IPS-18c (cell line): ENCODE measurements around the gene FOXP2.
"Not testable (repeated sequence)": the region's sequence is repeated elsewhere in the genome, so short reads cannot be mapped to it uniquely, and the experiment has no call there.

ENCODE experiments used
- H3K4me3 ChIP-seq: 2 replicates; pipeline ENCODE4 v1.7.0; 2013; ENCODE audit warnings: low read depth, mild to moderate bottlenecking, low read length, moderate library complexity; ENCODE audit not compliant: insufficient read depth
- H3K9me3 ChIP-seq: one replicate; pipeline ENCODE4 v1.6.1; 2013; ENCODE audit warnings: mild to moderate bottlenecking, low read length, moderate library complexity; ENCODE audit not compliant: control insufficient read depth, insufficient read depth

The FOXP2 gene

DNA sequence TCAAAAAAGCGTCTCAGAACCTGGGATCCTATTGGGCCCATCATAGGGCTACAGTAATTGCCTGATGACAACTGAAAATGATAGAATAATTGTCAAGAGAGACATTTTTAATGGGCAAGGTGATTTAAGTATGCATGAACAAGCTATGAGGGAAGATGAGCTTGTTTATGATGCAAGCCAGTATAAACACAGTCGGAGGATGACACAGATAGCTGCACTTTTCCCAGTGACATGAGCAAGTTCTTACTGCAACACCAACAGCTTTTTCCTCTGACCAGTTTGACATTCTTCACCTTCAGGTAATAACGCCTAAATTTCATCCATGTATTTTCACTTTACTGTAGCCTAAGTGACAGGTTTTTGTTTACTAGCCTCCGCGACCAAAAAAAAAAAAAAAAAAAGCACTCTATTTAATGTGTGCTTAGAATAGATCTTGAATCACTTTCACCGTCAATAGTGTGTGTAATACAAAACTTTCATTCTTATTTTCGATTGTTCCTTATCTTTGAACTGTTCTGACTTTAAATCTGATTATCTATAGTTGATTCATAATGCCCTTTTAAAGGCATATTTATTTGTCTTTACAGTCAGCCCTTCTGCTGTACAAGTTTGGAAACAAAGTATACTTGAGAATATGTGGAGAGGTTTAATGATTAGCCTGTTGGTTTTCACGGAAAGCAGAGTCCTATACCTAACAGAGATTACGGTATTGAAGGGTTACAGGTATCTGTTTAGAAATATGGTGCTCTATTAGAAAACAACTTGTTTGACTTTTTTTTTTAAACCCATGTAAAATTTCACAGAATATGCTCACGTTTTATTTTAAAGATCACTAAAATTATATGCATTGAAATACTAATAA, 1.7 kb downstream of the FOXP2 start:
- H3K9me3 ChIP-seq = no peaks in the 10 kb centered on the region
- H3K4me3 ChIP-seq = no peak overlapping the region

- Histone ChIP-seq H3K4me3 (no peak overlapping the region), H3K9me3 (no peaks in the 10 kb centered on the region)
Observed at GRCh38 chr7:114417290-114417689, 2.7 kb downstream of the FOXP2 start.

GRCh38 chr7:114418117-114418516, 3.5 kb downstream of the FOXP2 start:
- H3K9me3 ChIP-seq = no peaks in the 10 kb centered on the region
- H3K4me3 ChIP-seq = no peak overlapping the region

- no peak overlapping the region for H3K4me3 ChIP-seq
- H3K9me3 ChIP-seq = no peaks in the 10 kb centered on the region
Observed at GRCh38 chr7:114419441-114420272, 5.0 kb downstream of the FOXP2 start.

DNA sequence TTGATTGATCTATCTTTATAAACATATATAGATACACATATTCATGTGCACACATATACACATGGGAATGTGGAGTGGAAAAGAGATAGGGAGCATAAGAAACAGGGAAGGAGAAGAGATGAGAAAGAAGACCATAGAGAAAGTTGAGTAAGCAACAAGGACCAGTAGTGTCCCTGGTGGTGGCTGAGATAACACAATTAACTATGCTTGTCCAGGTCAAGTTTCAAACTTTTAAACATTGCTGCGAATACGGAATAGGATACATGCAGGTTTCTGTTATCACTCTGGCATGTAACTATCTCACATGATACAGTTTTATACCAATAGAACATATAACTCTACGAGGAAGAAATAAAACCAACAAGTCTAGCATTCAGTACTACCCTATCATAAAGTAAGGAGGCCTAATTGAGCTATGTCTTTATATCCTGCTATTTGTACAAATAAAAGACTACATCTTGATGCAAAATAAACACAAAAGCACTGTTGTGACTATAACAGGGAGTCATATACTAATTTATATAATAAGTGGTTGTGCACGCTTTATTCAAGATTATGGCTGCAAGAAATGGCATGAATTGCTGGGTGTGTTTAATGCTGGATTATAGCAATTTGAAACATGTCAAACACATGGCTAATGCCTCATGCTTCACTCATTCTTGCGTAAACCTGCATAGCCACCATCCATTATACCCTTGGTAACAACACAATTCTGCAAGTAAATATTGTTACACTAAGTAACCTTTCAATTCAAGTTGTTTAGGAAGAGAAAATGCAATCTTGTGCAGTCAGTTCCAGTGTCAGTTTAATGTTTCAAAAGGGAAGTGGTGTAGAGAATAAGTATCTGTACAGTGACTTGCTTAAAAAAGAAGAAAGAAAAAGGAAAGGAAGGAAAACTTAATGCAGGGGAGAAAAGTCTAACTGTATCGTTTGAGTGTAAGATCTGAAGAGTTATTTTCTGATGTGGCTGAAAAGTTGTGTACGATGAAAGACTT, 8.2 kb downstream of the FOXP2 start:
- H3K9me3 ChIP-seq = no peaks in the 10 kb centered on the region
- H3K4me3 ChIP-seq = no peak overlapping the region

DNA sequence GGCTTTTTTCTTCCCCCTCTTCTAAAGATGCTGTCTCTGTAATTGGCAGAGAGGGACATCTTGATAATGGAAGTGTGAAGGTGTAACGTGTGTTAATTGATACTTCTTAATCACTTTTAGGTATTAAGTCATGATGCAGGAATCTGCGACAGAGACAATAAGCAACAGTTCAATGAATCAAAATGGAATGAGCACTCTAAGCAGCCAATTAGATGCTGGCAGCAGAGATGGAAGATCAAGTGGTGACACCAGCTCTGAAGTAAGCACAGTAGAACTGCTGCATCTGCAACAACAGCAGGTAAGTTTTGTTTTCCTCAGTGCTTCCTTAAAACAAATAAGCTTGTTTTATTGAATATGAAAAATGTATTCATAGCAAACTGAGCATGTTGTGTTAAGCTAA, 11.8 kb downstream of the FOXP2 start:
- H3K9me3 ChIP-seq = no peaks in the 10 kb centered on the region

GRCh38 chr7:114426824-114427223, 12.2 kb downstream of the FOXP2 start:
- Histone ChIP-seq H3K4me3 (no peak overlapping the region), H3K9me3 (no peaks in the 10 kb centered on the region)

More for the DNA sequence above, 11.8 kb downstream of the FOXP2 start:
- H3K4me3 ChIP-seq = no peak overlapping the region

- Histone ChIP-seq H3K4me3 (no peak overlapping the region), H3K9me3 (no peaks in the 10 kb centered on the region)
Observed at GRCh38 chr7:114428211-114428610, 13.6 kb downstream of the FOXP2 start.

DNA sequence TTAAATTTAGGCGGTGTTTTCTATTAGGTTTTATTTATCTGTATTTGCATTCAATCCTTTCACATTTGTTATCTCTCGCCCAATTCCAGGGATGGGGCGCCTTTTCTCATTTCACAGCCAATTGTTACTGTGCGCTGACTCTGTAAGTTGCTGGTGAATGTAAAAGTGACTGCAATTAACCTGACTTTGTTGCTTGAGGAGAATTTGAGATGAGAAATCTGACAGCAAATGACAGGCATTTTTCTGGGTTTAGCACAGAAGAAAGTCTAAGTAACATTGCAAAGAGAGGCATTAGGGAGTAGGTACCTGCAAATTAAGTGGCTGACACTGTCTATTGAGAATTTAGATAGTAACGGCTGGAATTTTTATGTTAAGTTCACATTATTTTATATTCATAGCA, 16.6 kb downstream of the FOXP2 start:
- no peak overlapping the region for H3K4me3 ChIP-seq
- no peaks in the 10 kb centered on the region for H3K9me3 ChIP-seq

DNA sequence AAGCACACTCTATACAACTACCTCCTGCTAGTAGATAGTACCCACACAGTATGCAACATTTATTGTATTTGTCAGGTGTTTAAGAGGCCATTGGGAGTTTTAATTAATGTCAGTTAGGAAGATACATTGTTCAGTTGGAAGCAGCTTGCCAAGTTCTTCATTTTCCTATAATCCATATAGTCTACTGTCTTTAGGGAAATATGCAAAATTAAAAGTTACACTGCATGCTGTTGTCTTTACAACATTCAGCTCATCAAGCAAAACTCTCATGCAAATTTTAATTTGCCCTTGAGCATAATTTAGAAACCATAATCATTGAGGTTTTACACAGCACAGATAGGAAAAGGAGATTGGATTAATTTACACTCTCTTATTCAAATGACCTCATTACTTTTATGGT, 17.4 kb downstream of the FOXP2 start:
- no peaks in the 10 kb centered on the region for H3K9me3 ChIP-seq
- no peak overlapping the region for H3K4me3 ChIP-seq

DNA sequence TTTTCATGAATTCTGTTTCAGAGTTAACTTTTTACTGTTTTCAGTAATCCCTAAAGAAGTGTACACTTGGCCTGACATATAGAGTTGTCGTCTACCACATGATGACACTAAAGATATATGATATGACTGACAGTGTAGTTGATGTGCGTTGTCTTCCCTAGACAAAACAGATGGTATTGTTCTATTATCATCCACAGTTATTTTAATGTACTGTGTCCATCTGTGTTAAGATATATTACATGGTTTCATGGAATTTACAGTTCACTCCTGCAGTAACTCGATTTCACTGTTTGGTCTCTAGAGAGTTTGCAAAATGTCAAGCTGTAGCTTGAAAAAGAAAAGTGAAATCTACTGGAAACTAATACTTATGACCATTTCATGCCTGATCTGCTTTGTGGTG, 18.1 kb downstream of the FOXP2 start:
- no peak overlapping the region for H3K4me3 ChIP-seq
- no peaks in the 10 kb centered on the region for H3K9me3 ChIP-seq

GRCh38 chr7:114439581-114439980, 25.0 kb downstream of the FOXP2 start:
- H3K9me3 ChIP-seq = no peaks in the 10 kb centered on the region

DNA sequence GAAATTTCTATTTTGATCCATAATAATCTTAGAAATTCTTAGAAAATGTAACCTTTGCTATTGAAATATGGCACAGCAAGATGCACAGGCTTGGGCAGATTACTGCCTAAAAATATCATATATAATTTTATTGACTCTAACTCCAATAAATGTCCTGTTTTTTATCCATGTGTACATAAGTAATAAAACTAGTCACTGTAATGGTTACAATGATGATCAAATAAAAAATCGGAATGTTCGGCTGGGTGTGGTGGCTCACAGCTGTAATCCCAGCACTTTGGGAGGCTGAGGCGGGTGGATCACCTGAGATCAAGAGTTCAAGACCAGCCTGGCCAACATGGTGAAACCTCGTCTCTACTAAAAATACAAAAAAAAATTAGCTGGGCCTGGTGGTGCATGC, 26.3 kb downstream of the FOXP2 start:
- not testable (repeated sequence) for H3K4me3 ChIP-seq, H3K9me3 ChIP-seq

More at GRCh38 chr7:114439581-114439980, 25.0 kb downstream of the FOXP2 start:
- no peak overlapping the region for H3K4me3 ChIP-seq

- no peak overlapping the region for H3K4me3 ChIP-seq
- no peaks in the 10 kb centered on the region for H3K9me3 ChIP-seq
Observed at GRCh38 chr7:114444196-114444595, 29.6 kb downstream of the FOXP2 start.

DNA sequence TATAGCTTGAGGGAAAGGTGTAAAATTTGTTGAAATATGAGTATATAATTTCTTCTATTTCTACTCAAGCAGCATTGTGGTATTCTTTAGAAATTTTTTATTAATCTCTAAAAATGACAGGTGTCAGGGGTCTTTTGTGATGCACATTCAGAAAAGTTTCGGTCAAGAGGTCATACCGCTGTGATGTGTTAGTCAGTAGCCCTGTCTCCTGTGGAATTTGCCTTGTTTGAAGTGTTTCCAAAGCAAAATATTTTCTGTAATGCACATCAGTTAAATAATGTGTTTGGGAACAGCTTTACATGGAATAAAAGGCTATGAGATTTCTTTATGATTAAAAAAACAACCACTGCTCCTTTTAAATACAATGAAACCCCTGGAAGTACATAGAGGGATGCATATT, 35.8 kb downstream of the FOXP2 start:
- no peaks in the 10 kb centered on the region for H3K9me3 ChIP-seq

DNA sequence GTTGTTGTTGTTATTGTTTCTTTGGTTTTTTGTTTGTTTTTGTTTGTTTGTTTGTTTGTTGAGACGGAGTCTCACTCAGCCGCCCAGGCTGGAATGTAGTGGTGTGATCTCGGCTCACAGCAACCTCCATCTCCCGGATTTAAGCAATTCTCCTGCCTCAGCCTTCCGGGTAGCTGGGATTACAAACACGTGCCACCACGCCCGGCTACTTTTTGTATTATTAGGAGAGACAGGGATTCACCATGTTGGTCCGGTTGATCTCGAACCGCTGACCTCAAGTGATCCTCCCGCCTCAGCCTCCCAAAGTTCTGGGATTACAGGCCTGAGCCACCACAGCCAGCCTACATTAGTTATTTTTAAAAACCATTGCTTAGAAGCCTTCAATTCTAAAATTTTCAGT, 45.0 kb downstream of the FOXP2 start:
- Histone ChIP-seq H3K4me3 (no peak overlapping the region), H3K9me3 (no peaks in the 10 kb centered on the region)

More for the DNA sequence above, 35.8 kb downstream of the FOXP2 start:
- no peak overlapping the region for H3K4me3 ChIP-seq

GRCh38 chr7:114460021-114460420, 45.4 kb downstream of the FOXP2 start:
- Histone ChIP-seq H3K9me3 (no peaks in the 10 kb centered on the region), H3K4me3 (no peak overlapping the region)
